GM10248 (cell line): ENCODE measurements around the gene KMO.

Experiments used
- CTCF ChIA-PET: fragments of 300-600 bp; sonication (Branson Sonifier 250); formaldehyde crosslinking; extraction: SDS; loops from one replicate; lab custom pipeline; 2021; ENCODE audit warnings: antibody characterized with exemption; lab: Yijun Ruan, JAX
- POLR2A ChIA-PET: fragments of 350-650 bp; sonication (Branson Sonifier 250); formaldehyde crosslinking; extraction: SDS; loops from one replicate; lab custom pipeline; 2020; ENCODE audit warnings: antibody characterized with exemption; lab: Yijun Ruan, JAX
- DNase-seq: peaks from one replicate; pipeline ENCODE4 v3.0.0; 2012; ENCODE audit errors: extremely low spot score
- CTCF ChIP-seq: IDR thresholded peaks from 2 replicates; pipeline ENCODE4 v1.5.1; 2012; ENCODE audit warnings: mild to moderate bottlenecking, low read depth; ENCODE audit errors: extremely low read depth, missing control alignments, control extremely low read depth

The KMO gene

DNA sequence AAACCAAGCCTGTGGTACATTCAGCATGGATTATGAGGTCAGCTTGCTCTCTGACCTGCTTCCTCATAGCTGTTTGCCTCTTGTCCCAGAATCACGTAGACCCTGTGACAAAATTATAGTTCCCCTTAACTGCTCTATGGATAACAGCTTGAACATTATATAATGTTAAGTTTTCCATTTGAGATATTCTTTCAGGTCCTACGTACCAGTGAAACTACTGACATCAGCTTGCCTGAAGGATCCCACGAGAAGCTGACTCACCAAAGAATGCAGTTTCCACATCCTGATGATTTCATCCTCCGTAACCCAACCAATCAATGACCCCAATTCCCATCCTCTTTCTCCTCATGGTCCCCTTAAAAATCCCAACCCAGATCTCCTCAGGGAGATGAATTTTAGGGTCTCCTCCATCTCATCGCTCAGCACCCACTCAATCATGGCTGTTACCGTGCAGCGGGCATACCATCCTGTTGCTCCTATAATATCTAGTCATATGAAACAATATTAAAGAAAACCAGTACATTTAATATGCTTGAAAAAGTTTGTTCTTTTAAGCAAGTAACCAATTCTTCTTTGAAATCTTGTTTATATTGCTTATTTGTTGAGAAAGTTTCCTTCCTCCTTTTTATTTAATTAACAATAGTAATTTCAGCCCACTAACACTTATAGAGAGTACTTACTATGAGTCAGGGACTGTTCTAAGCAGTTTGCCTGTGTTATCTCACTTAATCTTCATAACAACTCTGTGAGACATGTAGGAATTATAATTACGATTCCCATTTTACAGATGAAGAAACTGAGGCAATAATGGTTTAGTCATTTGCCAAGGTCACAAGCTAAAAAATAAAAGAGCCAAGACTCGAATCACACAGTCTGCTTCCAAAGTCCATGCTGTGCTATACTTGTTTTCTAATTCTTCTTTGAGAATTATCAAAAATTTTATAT, 80.6 kb downstream of the KMO start:
- POLR2A ChIA-PET: no interaction called here

GRCh38 chr1:241614144-241614543, 82.0 kb downstream of the KMO start:
- DNase-seq: no peak
- POLR2A ChIA-PET: no interaction called here
- CTCF ChIA-PET: interaction anchor here (1.2 to 5.8 kb wide), 3 partner anchors 12 to 26 kb away, joined by 3 to 62 read pairs (median 19); partner anchors contain the start of genes CHML and OPN3
- no peak for TF ChIP-seq CTCF

More for the DNA sequence above, 80.6 kb downstream of the KMO start:
- CTCF ChIA-PET: interaction anchor here (0.9 to 5.8 kb wide), 21 partner anchors 8 to 384 kb away, joined by 3 to 62 read pairs (median 11); partner anchors contain the start of genes CHML, KMO, MAP1LC3C and OPN3
- TF ChIP-seq CTCF: no peak
- no peak for DNase-seq

GRCh38 chr1:241614572-241614971, 82.4 kb downstream of the KMO start:
- no peak for DNase-seq
- TF ChIP-seq CTCF: no peak
- ChIA-PET POLR2A (no interaction called here), CTCF (interaction anchor here (1.2 to 5.8 kb wide), 3 partner anchors 11 to 26 kb away, joined by 3 to 62 read pairs (median 19); partner anchors contain the start of genes CHML and OPN3)

DNA sequence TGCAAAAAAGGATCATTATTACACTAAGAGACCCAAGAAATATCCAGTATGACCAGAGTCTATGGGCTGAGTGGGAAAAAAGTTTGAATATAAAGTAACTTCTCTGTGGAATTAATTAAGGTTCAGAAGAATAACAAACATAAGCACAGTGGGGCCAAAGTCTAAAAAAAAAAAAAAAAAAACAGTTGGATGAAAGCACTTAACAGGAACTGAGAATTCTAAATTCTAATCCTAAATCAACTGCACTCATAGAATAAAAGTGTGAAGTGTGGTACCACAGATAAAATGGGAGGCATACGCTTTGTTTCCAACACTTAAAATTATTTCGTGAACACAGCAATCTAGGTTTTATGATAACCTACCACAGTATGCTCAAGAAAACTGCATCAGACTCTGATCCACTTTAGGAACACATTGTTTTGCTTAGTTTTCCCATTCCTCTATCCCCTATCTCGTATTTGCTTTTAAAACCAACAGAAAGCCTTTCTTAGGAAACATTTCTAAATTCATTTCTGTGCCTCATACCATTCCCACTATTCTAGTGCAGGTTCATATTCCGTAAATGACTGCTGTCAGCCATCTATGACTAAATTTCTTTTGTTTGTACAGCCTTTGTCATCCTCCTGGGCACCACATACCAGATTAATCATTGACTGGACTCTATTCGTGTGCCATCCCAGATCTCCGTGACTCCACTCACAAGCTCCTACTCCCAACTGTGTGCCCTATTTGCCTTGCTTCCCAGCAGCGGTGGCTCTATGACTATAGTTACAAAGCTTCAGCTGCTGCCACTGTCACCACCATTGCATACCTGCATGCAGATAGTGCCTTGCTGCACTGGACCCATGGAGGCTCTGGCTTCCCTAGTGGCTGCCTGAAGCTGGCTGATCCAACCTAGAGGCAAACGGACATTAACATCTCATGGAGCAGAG, 83.1 kb downstream of the KMO start:
- ChIA-PET CTCF (interaction anchor here (1.2 kb wide), 1 partner anchor 12 kb away, joined by 8 read pairs; no protein-coding TSS in a partner anchor), POLR2A (no interaction called here)
- DNase-seq: no peak

GRCh38 chr1:241617426-241617825, 85.2 kb downstream of the KMO start:
- no peak for TF ChIP-seq CTCF
- ChIA-PET CTCF (interaction anchor here (1.0 to 1.4 kb wide), 2 partner anchors 10 to 81 kb away, joined by 3 to 4 read pairs; no protein-coding TSS in a partner anchor), POLR2A (no interaction called here)
- DNase-seq: no peak

More for the DNA sequence above, 83.1 kb downstream of the KMO start:
- no peak for TF ChIP-seq CTCF
